ENCODE results near the gene ZNF284.

DNA sequence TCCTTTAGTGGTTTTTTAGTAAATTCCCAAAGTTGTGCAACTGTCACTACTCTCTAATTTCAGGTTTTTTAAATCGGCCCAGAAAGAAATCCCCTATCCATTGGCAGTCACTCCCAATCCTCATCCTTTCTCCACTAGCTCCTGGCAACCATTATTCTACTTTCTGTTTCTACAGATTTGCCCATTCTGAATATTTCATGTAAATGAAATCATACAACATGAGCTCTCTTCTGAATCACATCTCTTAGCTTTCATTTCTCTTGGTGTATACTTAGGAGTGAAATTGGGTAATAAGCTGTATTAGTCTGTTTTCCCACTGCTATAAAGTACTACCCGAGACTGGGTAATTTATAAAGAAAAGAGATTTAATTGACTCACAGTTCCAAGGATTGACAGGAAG is 29.8 kb upstream of the ZNF284 start:
- TF ChIP-seq, protein P1, sequence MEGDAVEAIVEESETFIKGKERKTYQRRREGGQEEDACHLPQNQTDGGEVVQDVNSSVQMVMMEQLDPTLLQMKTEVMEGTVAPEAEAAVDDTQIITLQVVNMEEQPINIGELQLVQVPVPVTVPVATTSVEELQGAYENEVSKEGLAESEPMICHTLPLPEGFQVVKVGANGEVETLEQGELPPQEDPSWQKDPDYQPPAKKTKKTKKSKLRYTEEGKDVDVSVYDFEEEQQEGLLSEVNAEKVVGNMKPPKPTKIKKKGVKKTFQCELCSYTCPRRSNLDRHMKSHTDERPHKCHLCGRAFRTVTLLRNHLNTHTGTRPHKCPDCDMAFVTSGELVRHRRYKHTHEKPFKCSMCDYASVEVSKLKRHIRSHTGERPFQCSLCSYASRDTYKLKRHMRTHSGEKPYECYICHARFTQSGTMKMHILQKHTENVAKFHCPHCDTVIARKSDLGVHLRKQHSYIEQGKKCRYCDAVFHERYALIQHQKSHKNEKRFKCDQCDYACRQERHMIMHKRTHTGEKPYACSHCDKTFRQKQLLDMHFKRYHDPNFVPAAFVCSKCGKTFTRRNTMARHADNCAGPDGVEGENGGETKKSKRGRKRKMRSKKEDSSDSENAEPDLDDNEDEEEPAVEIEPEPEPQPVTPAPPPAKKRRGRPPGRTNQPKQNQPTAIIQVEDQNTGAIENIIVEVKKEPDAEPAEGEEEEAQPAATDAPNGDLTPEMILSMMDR (IDR thresholded peaks at IDR 0.05), result no peak
- TF ChIP-seq POLR2AphosphoS5 (IDR thresholded peaks at IDR 0.05), result no peak
